Measurements from ENCODE around the gene SHISA9. TPM values are rescaled to one million over a fixed set of nuclear protein-coding genes. Genes with fewer than 3 reads are reported as not detected.

Gene SHISA9
- polyA plus RNA-seq, 1 of the 3 experiments (the other 2 are of a cell fraction), result 0.02 TPM

DNA sequence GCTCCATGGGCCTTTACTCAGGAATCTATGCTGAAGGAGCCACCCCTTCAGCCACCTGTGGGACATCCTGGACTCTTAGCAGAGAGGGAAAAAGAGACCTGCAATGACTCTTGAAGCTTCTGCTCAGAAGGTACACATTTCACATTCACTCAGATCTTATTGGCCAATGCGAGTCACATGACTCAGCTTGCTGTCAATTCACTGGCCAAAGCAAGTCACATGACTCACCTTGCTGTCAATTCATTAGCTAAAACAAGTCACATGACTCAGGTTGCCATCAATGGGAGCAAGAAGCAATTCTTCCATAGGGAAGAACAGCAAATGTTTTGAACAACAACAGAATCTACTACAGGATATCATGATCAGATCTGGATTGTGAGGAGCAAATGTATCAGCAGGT, 233.4 kb downstream of the SHISA9 start:
- Histone ChIP-seq H3K4me1 (ENCODE audit: control insufficient read depth in 1 of 2, insufficient read depth in 2 of 2, low read depth in 1 of 2, low read length in 1 of 2) (no peaks in the 10 kb centered on the region), H3K4me3 (ENCODE audit: low read depth in 2 of 2, low read length in 1 of 2) (no peak overlapping the region), H3K4me2 (no peak overlapping the region), H4K20me1 (ENCODE audit: insufficient read depth) (no peaks in the 10 kb centered on the region), H3K79me2 (ENCODE audit: insufficient read depth) (no peaks in the 10 kb centered on the region), H3K27ac (ENCODE audit: low read depth in 2 of 2, low read length in 1 of 2) (no peak overlapping the region), H3K9ac (no peak overlapping the region), H3K9me2 (no peaks in the 10 kb centered on the region), H3K36me3 (replicated peaks in 1 of 2; ENCODE audit: control insufficient read depth in 1 of 2, insufficient read depth in 2 of 2, low read length in 1 of 2) (no peaks in the 10 kb centered on the region), H2AFZ (ENCODE audit: low read depth) (no peak overlapping the region), H3K27me3 (ENCODE audit: insufficient read depth) (no peaks in the 10 kb centered on the region), H3F3A (replicated peaks; ENCODE audit: insufficient read depth) (no peaks in the 10 kb centered on the region), H3K9me3 (no peaks in the 10 kb centered on the region; the same call in 1 of the 2 replicates)
- TF ChIP-seq RCOR1 (IDR thresholded peaks at IDR 0.05; ENCODE audit: low read length), result no peak
- no peak for TF ChIP-seq NFIC (IDR thresholded peaks at IDR 0.05; ENCODE audit: borderline replicate concordance)
- no peak for TF ChIP-seq SIN3A (IDR thresholded peaks at IDR 0.05; ENCODE audit: borderline replicate concordance, low read depth, low read length)
- no peak for TF ChIP-seq NRF1 (IDR thresholded peaks at IDR 0.05; ENCODE audit: low read depth, low read length)
- TF ChIP-seq RAD21 (IDR thresholded peaks at IDR 0.05; ENCODE audit: low read length), result no peak
- TF ChIP-seq CHD2 (IDR thresholded peaks at IDR 0.05; ENCODE audit: low read length, partially characterized antibody), result no peak
- TF ChIP-seq GATA2 (CRISPR knock-in tag; IDR thresholded peaks at IDR 0.05), result no peak
- no peak for TF ChIP-seq POLR2AphosphoS5 (IDR thresholded peaks at IDR 0.05; ENCODE audit: low read depth, low read length)
- no peak for TF ChIP-seq EP300 (IDR thresholded peaks at IDR 0.05; ENCODE audit: borderline replicate concordance in 1 of 2, low read depth in 1 of 2, low read length in 1 of 2)
- no peak for TF ChIP-seq TEAD4 (IDR thresholded peaks at IDR 0.05; ENCODE audit: borderline replicate concordance, insufficient read depth)
- no peak for TF ChIP-seq SMC3 (IDR thresholded peaks at IDR 0.05; ENCODE audit: low read depth, low read length)
- no peak for TF ChIP-seq JUND (IDR thresholded peaks at IDR 0.05)
- TF ChIP-seq RFX5 (IDR thresholded peaks at IDR 0.05; ENCODE audit: low read length), result no peak
- no peak for TF ChIP-seq FOXM1 (IDR thresholded peaks at IDR 0.05; ENCODE audit: low read depth)
- TF ChIP-seq, protein P1, sequence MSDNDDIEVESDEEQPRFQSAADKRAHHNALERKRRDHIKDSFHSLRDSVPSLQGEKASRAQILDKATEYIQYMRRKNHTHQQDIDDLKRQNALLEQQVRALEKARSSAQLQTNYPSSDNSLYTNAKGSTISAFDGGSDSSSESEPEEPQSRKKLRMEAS (IDR thresholded peaks at IDR 0.05; ENCODE audit: low read depth), result no peak
- TF ChIP-seq, protein P2, sequence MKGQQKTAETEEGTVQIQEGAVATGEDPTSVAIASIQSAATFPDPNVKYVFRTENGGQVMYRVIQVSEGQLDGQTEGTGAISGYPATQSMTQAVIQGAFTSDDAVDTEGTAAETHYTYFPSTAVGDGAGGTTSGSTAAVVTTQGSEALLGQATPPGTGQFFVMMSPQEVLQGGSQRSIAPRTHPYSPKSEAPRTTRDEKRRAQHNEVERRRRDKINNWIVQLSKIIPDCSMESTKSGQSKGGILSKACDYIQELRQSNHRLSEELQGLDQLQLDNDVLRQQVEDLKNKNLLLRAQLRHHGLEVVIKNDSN (IDR thresholded peaks at IDR 0.05; ENCODE audit: borderline replicate concordance, low read depth), result no peak
- CTCF ChIA-PET, result no interaction called here
- POLR2A ChIA-PET, result no interaction called here
- DNase-seq, result no peak
- whole genome bisulfite sequencing (ENCODE audit: low lambda C conversion rate), result 0% methylated on average over 1 of the region's 1 CpG

DNA sequence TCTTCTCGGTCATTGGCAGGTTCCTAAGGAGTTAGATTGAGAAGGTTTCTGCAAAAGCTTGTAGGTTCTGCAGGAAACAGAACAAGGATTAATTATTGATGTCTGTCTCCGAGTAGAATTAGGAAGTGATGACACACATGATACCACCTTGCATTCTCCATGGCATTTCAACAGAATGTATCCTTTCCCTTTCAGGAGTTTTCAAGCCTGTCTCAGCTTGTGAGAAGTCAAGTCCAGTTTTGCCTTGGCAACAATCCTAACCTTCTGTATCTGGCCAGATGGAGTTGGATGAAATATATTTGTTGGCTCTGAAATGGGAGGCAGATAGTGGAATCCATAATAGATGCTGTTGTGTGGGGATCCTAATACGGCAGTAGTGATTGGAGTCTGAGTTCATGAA, 235.5 kb downstream of the SHISA9 start:
- H2AFZ ChIP-seq (ENCODE audit: low read depth), result no peak overlapping the region
- no peaks in the 10 kb centered on the region for H3F3A ChIP-seq (replicated peaks; ENCODE audit: insufficient read depth)
- H3K4me2 ChIP-seq, result no peak overlapping the region
- ChIA-PET CTCF (no interaction called here), POLR2A (no interaction called here)
- no peak overlapping the region for H3K4me3 ChIP-seq (ENCODE audit: low read depth in 2 of 2, low read length in 1 of 2)
- no peaks in the 10 kb centered on the region for H3K4me1 ChIP-seq (ENCODE audit: control insufficient read depth in 1 of 2, insufficient read depth in 2 of 2, low read depth in 1 of 2, low read length in 1 of 2)
- H3K79me2 ChIP-seq (ENCODE audit: insufficient read depth), result no peaks in the 10 kb centered on the region
- H3K27ac ChIP-seq (ENCODE audit: low read depth in 2 of 2, low read length in 1 of 2), result no peak overlapping the region
- no peak for DNase-seq
- no peaks in the 10 kb centered on the region for H4K20me1 ChIP-seq (ENCODE audit: insufficient read depth)
- 4% methylated on average over 3 of the region's 3 CpGs for WGBS (ENCODE audit: low lambda C conversion rate)
- no peaks in the 10 kb centered on the region for H3K27me3 ChIP-seq (ENCODE audit: insufficient read depth)
- no peaks in the 10 kb centered on the region for H3K9me3 ChIP-seq
- H3K9ac ChIP-seq, result no peak overlapping the region
- H3K9me2 ChIP-seq, result no peaks in the 10 kb centered on the region
- no peaks in the 10 kb centered on the region for H3K36me3 ChIP-seq (replicated peaks in 1 of 2; ENCODE audit: control insufficient read depth in 1 of 2, insufficient read depth in 2 of 2, low read length in 1 of 2)
- no peak for TF ChIP-seq FOXJ3 (CRISPR knock-in tag; IDR thresholded peaks at IDR 0.05)
- TF ChIP-seq, protein P1 (IDR thresholded peaks at IDR 0.05; ENCODE audit: low read depth), result no peak
- TF ChIP-seq JUND (IDR thresholded peaks at IDR 0.05), result no peak
- no peak for TF ChIP-seq EP300 (IDR thresholded peaks at IDR 0.05; ENCODE audit: borderline replicate concordance in 1 of 2, low read depth in 1 of 2, low read length in 1 of 2)
- no peak for TF ChIP-seq RCOR1 (IDR thresholded peaks at IDR 0.05; ENCODE audit: low read length)
- no peak for TF ChIP-seq SIN3A (IDR thresholded peaks at IDR 0.05; ENCODE audit: borderline replicate concordance, low read depth, low read length)
- no peak for TF ChIP-seq TAF1 (IDR thresholded peaks at IDR 0.05; ENCODE audit: borderline replicate concordance, low read depth, low read length)
- TF ChIP-seq, protein P3, sequence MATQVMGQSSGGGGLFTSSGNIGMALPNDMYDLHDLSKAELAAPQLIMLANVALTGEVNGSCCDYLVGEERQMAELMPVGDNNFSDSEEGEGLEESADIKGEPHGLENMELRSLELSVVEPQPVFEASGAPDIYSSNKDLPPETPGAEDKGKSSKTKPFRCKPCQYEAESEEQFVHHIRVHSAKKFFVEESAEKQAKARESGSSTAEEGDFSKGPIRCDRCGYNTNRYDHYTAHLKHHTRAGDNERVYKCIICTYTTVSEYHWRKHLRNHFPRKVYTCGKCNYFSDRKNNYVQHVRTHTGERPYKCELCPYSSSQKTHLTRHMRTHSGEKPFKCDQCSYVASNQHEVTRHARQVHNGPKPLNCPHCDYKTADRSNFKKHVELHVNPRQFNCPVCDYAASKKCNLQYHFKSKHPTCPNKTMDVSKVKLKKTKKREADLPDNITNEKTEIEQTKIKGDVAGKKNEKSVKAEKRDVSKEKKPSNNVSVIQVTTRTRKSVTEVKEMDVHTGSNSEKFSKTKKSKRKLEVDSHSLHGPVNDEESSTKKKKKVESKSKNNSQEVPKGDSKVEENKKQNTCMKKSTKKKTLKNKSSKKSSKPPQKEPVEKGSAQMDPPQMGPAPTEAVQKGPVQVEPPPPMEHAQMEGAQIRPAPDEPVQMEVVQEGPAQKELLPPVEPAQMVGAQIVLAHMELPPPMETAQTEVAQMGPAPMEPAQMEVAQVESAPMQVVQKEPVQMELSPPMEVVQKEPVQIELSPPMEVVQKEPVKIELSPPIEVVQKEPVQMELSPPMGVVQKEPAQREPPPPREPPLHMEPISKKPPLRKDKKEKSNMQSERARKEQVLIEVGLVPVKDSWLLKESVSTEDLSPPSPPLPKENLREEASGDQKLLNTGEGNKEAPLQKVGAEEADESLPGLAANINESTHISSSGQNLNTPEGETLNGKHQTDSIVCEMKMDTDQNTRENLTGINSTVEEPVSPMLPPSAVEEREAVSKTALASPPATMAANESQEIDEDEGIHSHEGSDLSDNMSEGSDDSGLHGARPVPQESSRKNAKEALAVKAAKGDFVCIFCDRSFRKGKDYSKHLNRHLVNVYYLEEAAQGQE (IDR thresholded peaks at IDR 0.05; ENCODE audit: low read depth, low read length), result no peak
- no peak for TF ChIP-seq RAD21 (IDR thresholded peaks at IDR 0.05; ENCODE audit: low read length)
- no peak for TF ChIP-seq RXRA (IDR thresholded peaks at IDR 0.05; ENCODE audit: borderline replicate concordance, low read depth)
- no peak for TF ChIP-seq MXI1 (IDR thresholded peaks at IDR 0.05; ENCODE audit: low read depth, low read length)
- TF ChIP-seq TCF12 (IDR thresholded peaks at IDR 0.05), result no peak
- TF ChIP-seq SMC3 (IDR thresholded peaks at IDR 0.05; ENCODE audit: low read depth, low read length), result no peak
- no peak for TF ChIP-seq YY1 (IDR thresholded peaks at IDR 0.05; ENCODE audit: low read depth)
- TF ChIP-seq, protein P4, sequence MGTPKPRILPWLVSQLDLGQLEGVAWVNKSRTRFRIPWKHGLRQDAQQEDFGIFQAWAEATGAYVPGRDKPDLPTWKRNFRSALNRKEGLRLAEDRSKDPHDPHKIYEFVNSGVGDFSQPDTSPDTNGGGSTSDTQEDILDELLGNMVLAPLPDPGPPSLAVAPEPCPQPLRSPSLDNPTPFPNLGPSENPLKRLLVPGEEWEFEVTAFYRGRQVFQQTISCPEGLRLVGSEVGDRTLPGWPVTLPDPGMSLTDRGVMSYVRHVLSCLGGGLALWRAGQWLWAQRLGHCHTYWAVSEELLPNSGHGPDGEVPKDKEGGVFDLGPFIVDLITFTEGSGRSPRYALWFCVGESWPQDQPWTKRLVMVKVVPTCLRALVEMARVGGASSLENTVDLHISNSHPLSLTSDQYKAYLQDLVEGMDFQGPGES (IDR thresholded peaks at IDR 0.05; ENCODE audit: low read depth, low read length), result no peak
- TF ChIP-seq ELF1 (IDR thresholded peaks at IDR 0.05), result no peak

Data from SK-N-SH (cell line).